Thymus (tissue), 11 donors: ENCODE results near the gene LTA. TPM values are rescaled to one million over a fixed set of nuclear protein-coding genes. Genes with fewer than 3 reads are reported as not detected.

Experiments used
- DNase-seq, 9 donors: peaks; one replicate each; pipeline ENCODE4 v3.0.0-alpha.2; 2013; ENCODE audit warnings: low spot score in 9 of 9, low read depth in 6 of 9, missing footprints in 1 of 9
- H3K27ac ChIP-seq, 2 donors: one replicate each; pipeline ENCODE4 v1.5.1; 2013; ENCODE audit warnings: control low read depth in 1 of 2, low read depth in 1 of 2, low read length in 1 of 2, mild to moderate bottlenecking in 1 of 2, moderate library complexity in 1 of 2
- H3K27me3 ChIP-seq, 2 donors: one replicate each; pipeline ENCODE4 v1.5.1; 2013; ENCODE audit warnings: low read length in 1 of 2; ENCODE audit not compliant: control insufficient read depth in 2 of 2, insufficient read depth in 1 of 2
- H3K36me3 ChIP-seq, 2 donors: one replicate each; pipeline ENCODE4 v1.5.1; 2013; ENCODE audit warnings: low read length in 1 of 2, mild to moderate bottlenecking in 1 of 2, moderate library complexity in 1 of 2; ENCODE audit not compliant: control insufficient read depth in 2 of 2, insufficient read depth in 2 of 2
- H3K4me1 ChIP-seq, 2 donors: one replicate each; pipeline ENCODE4 v1.5.1; 2013; ENCODE audit warnings: low read length in 2 of 2; ENCODE audit not compliant: control insufficient read depth in 2 of 2, insufficient read depth in 2 of 2
- H3K4me3 ChIP-seq, 2 donors: one replicate each; pipeline ENCODE4 v1.5.1; 2013; ENCODE audit warnings: low read length in 2 of 2, control low read depth in 1 of 2, mild to moderate bottlenecking in 1 of 2
- H3K9me3 ChIP-seq, 2 donors: one replicate each; pipeline ENCODE4 v1.5.1; 2013; ENCODE audit warnings: low read length in 1 of 2, mild to moderate bottlenecking in 1 of 2; ENCODE audit not compliant: control insufficient read depth in 2 of 2, insufficient read depth in 1 of 2
- WGBS: extraction: QIAGEN DNeasy Blood & Tissue Kit; methylation state at CpG from one replicate; pipeline ENCODE4 v1.1.7; 2013; 5-methylcytosine and 5-hydroxymethylcytosine counted together
- polyA plus RNA-seq: library from polyadenylated mRNA; stranded (reverse); fragments of 200-250 nt; gene quantifications from one replicate; pipeline ENCODE4 v1.2.3, GENCODE V29; 2013
- total RNA-seq: library from RNA; stranded (reverse); fragments of 120-200 nt; gene quantifications from one replicate; pipeline ENCODE4 v1.2.4, GENCODE V29; 2013
- donor health status: healthy.

Gene LTA
- total and polyA plus RNA-seq, 2 donors = 2.2 to 8.9 TPM

- Histone ChIP-seq H3K9me3 (no peaks in the 10 kb centered on the region), H3K36me3 (peaks cover 7 to 23% of the 10 kb centered on the region in 2 donors), H3K4me1 (peaks cover 43 to 61% of the 10 kb centered on the region in 2 donors), H3K4me3 (no peak overlapping the region), H3K27ac (peak overlapping the region; percentile 61 to 85), H3K27me3 (no peaks in the 10 kb centered on the region)
- peak in 4 of 9 donors; percentile 44 to 78 (median 56) for DNase-seq
- 21% methylated on average over 7 of the region's 7 CpGs for whole genome bisulfite sequencing
Measured at GRCh38 chr6:31559958-31560696, 12.0 kb upstream of the LTA start.

GRCh38 chr6:31560697-31561058 is 11.4 kb upstream of the LTA start:
- Histone ChIP-seq H3K4me1 (peaks cover 43 to 59% of the 10 kb centered on the region in 2 donors), H3K4me3 (no peak overlapping the region), H3K27me3 (no peaks in the 10 kb centered on the region), H3K27ac (no peak overlapping the region), H3K36me3 (peaks cover 7 to 23% of the 10 kb centered on the region in 2 donors), H3K9me3 (no peaks in the 10 kb centered on the region)
- DNase-seq = no peak

- peak in 1 of 9 donors; percentile 41 for DNase-seq
- no peak overlapping the region for H3K4me3 ChIP-seq
- H3K27ac ChIP-seq = peak overlapping the region in 1 of 2 donors; percentile 41
- 79% methylated on average over 9 of the region's 9 CpGs for WGBS
- H3K36me3 ChIP-seq = peaks cover 0 to 2% of the 10 kb centered on the region in 2 donors
- no peaks in the 10 kb centered on the region for H3K27me3 ChIP-seq
- H3K9me3 ChIP-seq = peaks cover 0 to 3% of the 10 kb centered on the region in 2 donors
- peaks cover 13 to 48% of the 10 kb centered on the region in 2 donors for H3K4me1 ChIP-seq
Measured at GRCh38 chr6:31567531-31568370, 4.3 kb upstream of the LTA start.

- Histone ChIP-seq H3K4me1 (peaks cover 14 to 56% of the 10 kb centered on the region in 2 donors), H3K27me3 (no peaks in the 10 kb centered on the region), H3K4me3 (no peak overlapping the region), H3K9me3 (peaks cover 0 to 3% of the 10 kb centered on the region in 2 donors), H3K27ac (peak overlapping the region in 1 of 2 donors; percentile 41), H3K36me3 (no peaks in the 10 kb centered on the region)
- peak in 3 of 9 donors; percentile 54 to 77 (median 62) for DNase-seq
- WGBS = 24% methylated on average over 3 of the region's 3 CpGs
Measured at GRCh38 chr6:31568537-31568961, 3.5 kb upstream of the LTA start.

- Histone ChIP-seq H3K9me3 (peaks cover 0 to 3% of the 10 kb centered on the region in 2 donors), H3K27ac (no peak overlapping the region), H3K27me3 (no peaks in the 10 kb centered on the region), H3K4me3 (no peak overlapping the region), H3K36me3 (no peaks in the 10 kb centered on the region), H3K4me1 (peaks cover 14 to 71% of the 10 kb centered on the region in 2 donors)
- WGBS = 98% methylated on average over 1 of the region's 1 CpG
- no peak for DNase-seq
Measured at GRCh38 chr6:31569861-31570536, 2.1 kb upstream of the LTA start.

- Histone ChIP-seq H3K4me1 (peaks cover 17 to 90% of the 10 kb centered on the region in 2 donors), H3K4me3 (no peak overlapping the region), H3K27ac (no peak overlapping the region), H3K36me3 (peaks cover 0 to 9% of the 10 kb centered on the region in 2 donors), H3K27me3 (no peaks in the 10 kb centered on the region), H3K9me3 (peaks cover 0 to 3% of the 10 kb centered on the region in 2 donors)
- 98% methylated on average over 9 of the region's 9 CpGs for WGBS
- no peak for DNase-seq
Measured at GRCh38 chr6:31573239-31574105, 1.4 kb downstream of the LTA start.

- WGBS = 94% methylated on average over 14 of the region's 14 CpGs
- peaks cover 0 to 3% of the 10 kb centered on the region in 2 donors for H3K9me3 ChIP-seq
Measured at GRCh38 chr6:31574106-31575061, 2.3 kb downstream of the LTA start.

More at GRCh38 chr6:31574106-31575061, 2.3 kb downstream of the LTA start:
- Histone ChIP-seq H3K36me3 (peaks cover 0 to 13% of the 10 kb centered on the region in 2 donors), H3K4me1 (peaks cover 15 to 90% of the 10 kb centered on the region in 2 donors), H3K27ac (no peak overlapping the region), H3K4me3 (no peak overlapping the region), H3K27me3 (no peaks in the 10 kb centered on the region)
- DNase-seq = no peak
